Stimulated activated CD4-positive, alpha-beta T cell treated with anti-CD3 and anti-CD28 coated beads, Interleukin-12 subunit alpha, Interleukin-12 subunit beta, amount 100 ng/mL, for 4 hours (primary cell): ENCODE results near the gene PRR22.
A peak's percentile ranks its signal among the peaks of the same experiment; 100 is the strongest.

Experiments
- DNase-seq: peaks from one replicate; pipeline ENCODE4 v3.0.0-alpha.2; 2020

The PRR22 gene

DNA sequence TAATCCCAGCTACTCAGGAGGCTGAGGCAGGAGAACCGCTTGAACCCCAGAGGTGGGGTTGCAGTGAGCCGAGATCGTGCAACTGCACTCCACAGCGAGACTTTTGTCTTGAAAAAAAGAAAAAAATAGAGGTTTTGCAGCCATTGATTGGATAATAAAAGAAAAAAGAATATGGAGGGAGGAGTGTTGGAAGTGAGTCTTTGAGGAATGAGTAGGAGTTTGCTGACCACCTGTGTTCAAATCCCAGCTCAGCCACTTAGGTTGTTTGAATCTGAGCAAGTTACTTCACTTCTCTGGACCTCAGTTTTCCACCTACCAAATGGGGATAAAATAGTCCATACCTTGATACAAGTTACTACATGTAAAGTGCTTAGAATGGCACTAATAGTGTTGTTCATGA lies 26.6 kb upstream of the PRR22 start:
- no peak for DNase-seq

- DNase-seq: no peak
These were observed 24.9 kb upstream of the PRR22 start for GRCh38 chr19:5809469-5809868.

- no peak for DNase-seq
These were observed 24.5 kb upstream of the PRR22 start for GRCh38 chr19:5809053-5809452.

GRCh38 chr19:5808120-5808816 lies 23.7 kb upstream of the PRR22 start:
- no peak for DNase-seq

DNA sequence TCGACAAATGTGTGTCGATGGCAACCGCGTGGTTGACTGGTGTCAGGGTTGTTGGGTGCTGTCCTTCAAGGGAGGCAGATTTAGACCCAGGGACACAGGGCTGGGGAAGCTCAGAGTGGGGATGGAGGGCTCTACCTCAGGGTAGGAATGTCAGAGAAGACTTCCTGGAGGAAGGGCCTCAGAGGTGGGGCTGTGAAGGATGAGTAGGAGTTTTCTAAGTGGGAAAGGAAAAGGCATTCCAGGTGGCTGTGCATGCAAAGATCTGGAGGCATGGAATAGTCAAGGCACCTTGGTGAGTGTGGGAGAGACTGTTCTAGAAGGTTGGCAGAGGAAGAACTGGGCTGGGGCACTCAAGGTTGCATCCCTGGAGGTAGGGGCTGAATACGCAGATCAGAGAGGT lies 22.4 kb upstream of the PRR22 start:
- no peak for DNase-seq

DNA sequence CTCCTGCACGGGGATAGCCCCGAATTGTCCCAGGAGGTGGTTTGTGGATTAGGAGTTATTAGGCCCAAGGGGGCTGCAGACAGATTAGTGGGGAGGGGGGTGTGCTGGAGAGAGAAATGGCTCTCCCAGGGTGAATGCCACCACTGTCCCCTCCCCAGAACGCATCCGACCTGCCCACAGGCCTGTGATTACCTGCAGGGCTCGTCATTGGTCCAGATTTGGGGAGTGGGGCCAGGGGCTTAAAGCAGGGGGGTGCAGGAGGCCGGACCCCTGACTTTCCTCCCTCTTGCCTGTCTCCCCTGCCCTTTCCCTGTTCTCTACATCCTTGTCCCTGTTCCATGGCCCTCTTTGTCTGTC lies 21.6 kb upstream of the PRR22 start:
- no peak for DNase-seq

DNA sequence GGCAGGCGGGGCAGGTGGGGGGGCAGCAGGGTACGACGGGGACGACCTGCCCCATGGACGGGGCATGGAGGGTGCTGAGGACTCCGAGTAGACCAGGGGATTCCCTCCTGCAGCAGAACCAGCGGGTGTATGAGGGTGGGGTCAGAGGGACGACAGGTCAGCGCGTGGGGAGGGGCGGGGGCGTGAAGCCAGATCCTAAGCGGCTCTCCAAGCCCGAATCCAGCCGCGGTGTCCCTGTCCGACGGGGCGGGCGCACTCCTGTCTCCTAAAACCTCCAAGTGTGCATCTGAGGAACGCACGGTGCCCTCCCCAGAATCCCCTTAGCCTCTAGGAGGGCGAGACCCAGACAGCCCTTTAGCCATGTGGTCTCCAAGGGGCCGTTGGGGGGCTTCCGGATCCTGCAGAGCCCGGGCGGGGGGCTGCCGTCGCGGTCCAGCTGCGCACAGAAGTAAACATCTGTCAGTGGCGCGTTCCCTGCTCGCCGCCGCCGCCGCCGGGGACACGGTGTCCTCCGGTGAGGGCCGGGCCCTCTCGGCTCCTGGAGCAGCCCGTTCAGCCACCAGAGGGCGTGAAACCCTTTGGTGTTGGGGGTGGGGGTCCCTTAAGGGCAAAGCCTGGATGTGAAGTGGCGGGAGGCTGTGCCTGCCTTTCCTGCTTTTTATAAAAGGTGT lies 21.1 kb upstream of the PRR22 start:
- DNase-seq: peak; percentile 61

GRCh38 chr19:5804516-5805461 lies 20.2 kb upstream of the PRR22 start, which contains the start of gene NRTN:
Gene NRTN, plus strand, starts transcription at chr19:5805067. Its CDS starts 19,099 bp downstream, at chr19:5824166.
- DNase-seq: peak; percentile 62

DNA sequence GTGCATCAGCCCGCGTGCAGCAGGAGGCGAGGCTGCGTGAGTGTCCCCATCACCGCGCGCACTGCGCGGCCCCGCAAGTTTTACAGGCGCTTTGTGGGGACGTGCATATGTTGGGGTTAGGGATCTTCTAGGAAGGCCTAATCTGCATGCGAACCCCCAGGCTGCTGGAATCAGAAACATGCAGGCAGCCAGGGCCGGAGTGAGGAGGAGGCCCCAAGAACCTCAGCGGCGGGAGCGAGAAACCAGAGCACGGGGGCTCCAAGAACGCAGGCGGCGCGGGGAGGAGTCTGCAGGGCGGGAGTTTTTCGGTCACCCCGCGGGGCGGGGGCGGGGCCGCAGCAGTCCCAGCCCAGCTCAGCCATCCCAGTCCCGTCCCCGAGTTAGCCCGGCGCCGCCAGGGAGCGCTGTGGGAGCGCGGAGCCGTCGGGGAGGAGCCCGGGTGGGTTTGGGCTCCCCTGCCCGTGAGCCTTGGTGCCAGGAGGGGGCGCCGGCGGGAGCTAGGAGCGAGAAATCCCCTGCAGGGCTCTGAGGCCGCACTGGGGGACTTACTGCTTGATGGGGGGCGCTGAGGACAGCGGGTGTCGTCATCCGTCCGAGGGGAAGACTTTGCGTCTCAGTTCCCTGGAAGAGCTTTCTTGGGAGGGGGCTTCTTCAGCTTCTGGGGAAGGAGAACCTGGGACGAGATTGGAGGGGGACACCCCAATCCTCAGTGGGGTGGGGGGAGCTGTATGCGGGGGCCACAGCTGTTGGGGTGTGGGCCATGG lies 19.4 kb upstream of the PRR22 start:
- DNase-seq: peak; percentile 92

- DNase-seq: no peak
These were observed 18.9 kb upstream of the PRR22 start for GRCh38 chr19:5803441-5803751.

GRCh38 chr19:5801796-5802619 lies 17.5 kb upstream of the PRR22 start:
- no peak for DNase-seq

DNA sequence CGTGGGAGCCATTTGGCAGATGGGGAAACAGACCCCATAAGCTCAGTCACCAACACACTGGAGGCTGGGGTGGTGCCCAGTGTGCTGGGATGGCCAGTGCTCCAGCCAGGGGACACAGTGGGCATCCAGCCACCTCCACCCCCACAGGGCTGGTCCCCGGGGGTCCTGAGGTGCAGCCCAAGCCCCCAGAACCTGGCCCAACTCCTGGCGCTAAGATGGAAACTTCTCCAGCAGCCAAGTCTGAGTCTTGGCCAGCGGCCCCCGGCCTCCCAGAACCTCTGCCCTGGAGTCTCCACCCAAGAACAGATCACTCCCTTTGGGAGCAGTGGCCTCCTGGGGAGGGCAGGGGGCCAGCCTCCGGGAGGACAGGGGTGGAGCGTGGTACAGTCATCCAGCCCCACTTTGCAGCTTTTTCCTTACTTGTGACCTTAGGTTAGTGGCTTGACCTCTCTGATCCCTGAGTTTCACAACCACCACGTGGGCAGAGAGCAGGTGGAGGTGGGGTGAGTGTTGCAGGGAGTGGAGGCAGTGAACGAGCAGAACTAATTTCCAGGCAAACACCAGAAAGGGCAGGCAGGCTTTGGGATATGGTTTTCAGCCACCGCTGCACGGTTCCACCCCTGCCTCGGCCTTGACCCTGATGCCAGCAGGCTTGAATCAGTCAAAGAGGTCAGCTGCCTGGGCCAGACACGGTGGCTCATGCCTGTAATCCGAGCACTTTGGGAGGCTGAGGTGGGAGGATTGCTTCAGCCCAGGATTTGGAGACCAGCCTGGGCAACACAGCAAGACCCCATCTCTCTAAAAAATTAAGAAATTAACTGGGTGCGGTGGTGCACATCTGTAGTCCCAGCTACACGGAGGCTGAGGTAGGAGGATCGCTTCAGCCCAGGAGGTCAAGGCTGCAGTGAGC lies 16.1 kb upstream of the PRR22 start:
- DNase-seq: no peak

DNA sequence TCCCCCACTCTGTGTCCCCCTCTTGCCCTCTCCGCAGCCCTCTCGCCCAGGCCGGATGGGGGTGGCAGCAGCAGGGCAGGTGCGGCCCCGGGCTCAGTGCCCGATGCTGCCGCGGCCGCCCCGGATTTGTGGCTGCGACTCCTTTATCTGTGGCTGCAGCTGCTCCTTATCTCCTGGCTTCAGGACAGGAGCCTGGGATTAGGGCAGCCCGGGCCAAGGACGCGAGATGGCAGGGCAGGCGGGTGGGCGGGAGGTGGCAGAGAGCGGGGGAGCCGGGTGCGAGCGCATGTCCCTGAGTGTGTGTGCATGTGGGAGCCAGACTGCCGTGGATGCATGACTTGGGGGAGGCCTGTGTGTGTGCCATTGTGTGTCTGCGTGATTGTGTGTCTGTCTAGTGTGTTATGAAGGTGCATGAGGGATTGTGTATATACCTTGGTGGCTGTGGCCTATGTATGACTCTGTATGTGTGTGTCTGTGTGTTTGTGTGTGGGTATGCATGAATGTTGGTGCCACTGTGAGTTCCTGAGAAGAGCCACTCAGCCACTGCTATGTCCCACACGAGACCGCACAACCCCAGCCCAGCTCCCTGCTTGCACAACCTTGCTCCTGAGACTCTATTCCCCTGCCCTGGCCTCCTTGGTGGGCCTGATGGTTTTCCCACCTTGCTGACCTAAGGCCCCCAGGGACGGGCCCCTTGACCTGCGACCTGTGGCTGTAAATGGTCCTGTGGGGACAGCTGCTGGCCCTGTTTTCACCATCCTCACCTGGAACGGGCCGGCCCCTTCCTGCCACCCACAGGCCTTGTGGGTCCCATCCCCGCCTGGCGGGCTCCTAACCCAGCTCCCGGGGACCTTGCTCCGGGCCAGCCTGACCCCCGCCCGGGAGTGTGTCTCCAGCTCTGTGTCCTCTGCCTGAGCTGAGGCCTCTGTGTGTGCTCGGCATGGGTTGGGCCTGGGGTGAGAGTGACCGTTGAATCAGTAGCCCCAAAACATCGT lies 15.0 kb upstream of the PRR22 start:
- no peak for DNase-seq

DNA sequence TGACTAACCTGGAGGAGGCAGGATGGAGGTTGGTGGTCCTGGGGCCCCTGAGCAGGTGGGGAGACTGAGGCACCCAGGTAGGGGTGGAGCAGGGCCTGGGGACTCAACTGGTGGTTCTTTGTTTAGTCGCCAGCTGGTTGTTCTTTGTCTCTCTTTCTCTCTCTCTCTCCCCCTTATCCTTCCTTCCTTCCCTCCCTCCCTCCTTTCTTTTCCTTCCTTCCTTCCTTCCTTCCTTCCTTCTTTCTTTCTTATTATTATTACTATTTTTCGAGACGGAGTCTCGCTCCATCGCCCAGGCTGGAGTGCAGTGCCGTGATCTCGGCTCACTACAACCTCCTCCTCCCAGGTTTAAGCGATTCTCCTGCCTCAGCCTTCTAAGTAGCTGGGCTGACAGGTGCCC lies 13.7 kb upstream of the PRR22 start:
- DNase-seq: no peak

GRCh38 chr19:5795382-5795919 lies 10.9 kb upstream of the PRR22 start:
- no peak for DNase-seq

DNA sequence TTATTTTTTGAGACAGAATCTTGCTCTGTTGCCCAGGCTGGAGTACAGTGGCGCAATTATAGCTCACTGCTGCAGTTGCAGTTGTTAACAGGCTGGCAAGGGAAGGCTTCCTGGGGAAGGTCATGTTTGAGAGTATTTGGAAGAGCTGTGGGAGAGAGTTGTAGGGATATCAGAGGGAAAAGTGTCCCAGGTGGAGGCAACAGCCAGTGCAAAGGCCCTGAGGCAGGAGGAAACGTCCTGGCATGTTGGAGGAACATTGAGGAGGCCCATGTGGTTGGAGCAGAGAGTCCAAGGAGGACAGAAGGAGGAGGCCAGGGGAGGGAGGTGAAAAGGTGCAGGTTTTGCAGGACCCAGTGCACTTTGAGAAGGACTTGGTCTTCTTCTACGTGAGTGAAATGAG lies 8.6 kb upstream of the PRR22 start:
- no peak for DNase-seq

GRCh38 chr19:5792224-5792623 lies 7.7 kb upstream of the PRR22 start:
- DNase-seq: no peak

GRCh38 chr19:5790559-5791520 lies 6.3 kb upstream of the PRR22 start, which contains the start of gene DUS3L:
Gene DUS3L, minus strand, starts transcription at chr19:5791163. Its CDS starts 22 bp downstream, at chr19:5791141.
- peak; percentile 95 for DNase-seq
